KG1 (cell line): ENCODE measurements around the gene GSK3B.

Experiments
- DNase-seq: peaks from one replicate; lab custom pipeline; 2025; lab: John Stamatoyannopoulos, UW

Gene GSK3B

GRCh38 chr3:120095979-120096426 is 1.8 kb upstream of the GSK3B start:
- no peak for DNase-seq

GRCh38 chr3:120095226-120095978 is 1.2 kb upstream of the GSK3B start:
- DNase-seq: peak; percentile 91

GRCh38 chr3:120094776-120095225 is 554 bp upstream of the GSK3B start:
- DNase-seq: peak; percentile 98

GRCh38 chr3:120093119-120093910 is 932 bp downstream of the GSK3B start:
- DNase-seq: no peak

GRCh38 chr3:120092474-120092873 is 1.8 kb downstream of the GSK3B start:
- DNase-seq: no peak

- DNase-seq: no peak
Measured at GRCh38 chr3:120090422-120090821, 3.8 kb downstream of the GSK3B start.

GRCh38 chr3:120089089-120089488 is 5.2 kb downstream of the GSK3B start:
- no peak for DNase-seq

- no peak for DNase-seq
Measured at GRCh38 chr3:120088622-120089021, 5.6 kb downstream of the GSK3B start.

GRCh38 chr3:120081719-120082118 is 12.5 kb downstream of the GSK3B start:
- DNase-seq: no peak

GRCh38 chr3:120080836-120081235 is 13.4 kb downstream of the GSK3B start:
- DNase-seq: no peak

GRCh38 chr3:120077731-120078130 is 16.5 kb downstream of the GSK3B start:
- no peak for DNase-seq

GRCh38 chr3:120072867-120073525 is 21.3 kb downstream of the GSK3B start:
- no peak for DNase-seq

- DNase-seq: no peak
Measured at GRCh38 chr3:120071259-120071658, 23.0 kb downstream of the GSK3B start.

- DNase-seq: no peak
Measured at GRCh38 chr3:120070263-120070981, 23.8 kb downstream of the GSK3B start.

- no peak for DNase-seq
Measured at GRCh38 chr3:120067083-120067482, 27.2 kb downstream of the GSK3B start.

GRCh38 chr3:120066634-120067033 is 27.6 kb downstream of the GSK3B start:
- DNase-seq: no peak

GRCh38 chr3:120064641-120065040 is 29.6 kb downstream of the GSK3B start:
- no peak for DNase-seq

GRCh38 chr3:120062474-120062873 is 31.8 kb downstream of the GSK3B start:
- DNase-seq: no peak

GRCh38 chr3:120059081-120059864 is 35.0 kb downstream of the GSK3B start:
- no peak for DNase-seq

- no peak for DNase-seq
Measured at GRCh38 chr3:120057626-120058025, 36.6 kb downstream of the GSK3B start.

GRCh38 chr3:120057029-120057428 is 37.2 kb downstream of the GSK3B start:
- no peak for DNase-seq
